OCI-LY1 (cell line): Measurements from ENCODE around the gene POU2F1.

Experiments used
- EZH2 ChIP-seq: fragments of 200-600 bp; sonication (generic), shearing (Covaris generic); IDR thresholded peaks from 2 replicates; pipeline ENCODE4 v1.8.0; 2017; ENCODE audit warnings: borderline replicate concordance, mixed run types, mild to moderate bottlenecking, antibody characterized with exemption, low read length, moderate library complexity, mixed read lengths
- TF ChIP-seq, protein P1 (sequence below): fragments of 200-600 bp; sonication (generic), shearing (Covaris generic); IDR thresholded peaks from 2 replicates; pipeline ENCODE4 v1.5.1; 2017; ENCODE audit warnings: mild to moderate bottlenecking, antibody characterized with exemption, low read length, moderate library complexity, mixed read lengths

DNA sequence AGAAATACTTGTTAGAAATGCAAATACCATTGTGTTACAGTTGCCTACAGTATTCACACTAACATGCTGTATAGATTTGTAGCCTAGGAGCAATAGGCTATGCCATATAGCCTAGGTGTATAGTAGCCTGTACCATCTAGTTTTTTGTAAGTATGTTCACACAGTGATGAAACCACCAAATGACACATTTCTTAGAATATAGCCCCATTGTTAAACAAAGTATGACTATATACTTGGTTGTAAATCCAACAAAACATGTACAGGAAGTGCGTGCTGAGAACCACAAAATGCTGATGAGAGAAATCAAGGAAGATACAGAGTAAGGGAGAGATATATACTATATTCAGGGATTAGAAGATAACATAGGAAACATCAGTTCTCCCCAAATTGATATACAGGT, 92.2 kb downstream of the POU2F1 start:
- TF ChIP-seq, protein P1, sequence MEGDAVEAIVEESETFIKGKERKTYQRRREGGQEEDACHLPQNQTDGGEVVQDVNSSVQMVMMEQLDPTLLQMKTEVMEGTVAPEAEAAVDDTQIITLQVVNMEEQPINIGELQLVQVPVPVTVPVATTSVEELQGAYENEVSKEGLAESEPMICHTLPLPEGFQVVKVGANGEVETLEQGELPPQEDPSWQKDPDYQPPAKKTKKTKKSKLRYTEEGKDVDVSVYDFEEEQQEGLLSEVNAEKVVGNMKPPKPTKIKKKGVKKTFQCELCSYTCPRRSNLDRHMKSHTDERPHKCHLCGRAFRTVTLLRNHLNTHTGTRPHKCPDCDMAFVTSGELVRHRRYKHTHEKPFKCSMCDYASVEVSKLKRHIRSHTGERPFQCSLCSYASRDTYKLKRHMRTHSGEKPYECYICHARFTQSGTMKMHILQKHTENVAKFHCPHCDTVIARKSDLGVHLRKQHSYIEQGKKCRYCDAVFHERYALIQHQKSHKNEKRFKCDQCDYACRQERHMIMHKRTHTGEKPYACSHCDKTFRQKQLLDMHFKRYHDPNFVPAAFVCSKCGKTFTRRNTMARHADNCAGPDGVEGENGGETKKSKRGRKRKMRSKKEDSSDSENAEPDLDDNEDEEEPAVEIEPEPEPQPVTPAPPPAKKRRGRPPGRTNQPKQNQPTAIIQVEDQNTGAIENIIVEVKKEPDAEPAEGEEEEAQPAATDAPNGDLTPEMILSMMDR = no peak
- TF ChIP-seq EZH2 = no peak
